Endodermal cell (in vitro differentiated cells): ENCODE results near the gene SORCS2. TPM values are rescaled to one million over a fixed set of nuclear protein-coding genes. Genes with fewer than 3 reads are reported as not detected.

ENCODE experiments used
- DNase-seq: peaks from one replicate; pipeline ENCODE4 v3.0.0-alpha.2; 2017
- H3K27ac ChIP-seq: 2 replicates; pipeline ENCODE4 v1.5.1; 2013; ENCODE audit warnings: mild to moderate bottlenecking, low read depth, low read length, moderate library complexity
- H3K27me3 ChIP-seq: 2 replicates; pipeline ENCODE4 v1.6.1; 2013; ENCODE audit warnings: mild to moderate bottlenecking, low read length, moderate library complexity; ENCODE audit not compliant: insufficient read depth, control insufficient read depth, poor library complexity, severe bottlenecking
- H3K36me3 ChIP-seq: 2 replicates; pipeline ENCODE4 v1.7.0; 2013; ENCODE audit warnings: mild to moderate bottlenecking, low read length, moderate library complexity; ENCODE audit not compliant: control insufficient read depth, insufficient read depth
- H3K4me1 ChIP-seq: one replicate; pipeline ENCODE4 v1.7.0; 2013; ENCODE audit warnings: low read length; ENCODE audit not compliant: control insufficient read depth, insufficient read depth
- H3K4me3 ChIP-seq: 2 replicates; pipeline ENCODE4 v1.5.1; 2013; ENCODE audit warnings: mild to moderate bottlenecking, low read length, moderate library complexity
- H3K9ac ChIP-seq: 2 replicates; pipeline ENCODE4 v1.6.1; 2013; ENCODE audit warnings: mild to moderate bottlenecking, low read length, moderate library complexity; ENCODE audit not compliant: poor library complexity, severe bottlenecking; ENCODE audit errors: extremely low read depth
- H3K9me3 ChIP-seq: 2 replicates; pipeline ENCODE4 v1.6.1; 2013; ENCODE audit warnings: mild to moderate bottlenecking, low read length, moderate library complexity; ENCODE audit not compliant: control insufficient read depth
- H3K27ac Mint-ChIP-seq: 2 replicates; pipeline ENCODE4 v1.8.0; 2020; ENCODE audit warnings: mixed read lengths
- H3K27me3 Mint-ChIP-seq: 2 replicates; pipeline ENCODE4 v1.8.0; 2021; ENCODE audit warnings: mild to moderate bottlenecking, mixed read lengths; ENCODE audit not compliant: insufficient read depth
- H3K36me3 Mint-ChIP-seq: 2 replicates; pipeline ENCODE4 v1.8.0; 2020; ENCODE audit warnings: low read depth, mixed read lengths
- H3K4me1 Mint-ChIP-seq: 2 replicates; pipeline ENCODE4 v1.8.0; 2020; ENCODE audit warnings: mixed read lengths
- H3K4me3 Mint-ChIP-seq: 2 replicates; pipeline ENCODE4 v1.8.0; 2020; ENCODE audit warnings: mild to moderate bottlenecking, moderate library complexity, mixed read lengths
- H3K9me3 Mint-ChIP-seq: 2 replicates; pipeline ENCODE4 v1.8.0; 2020; ENCODE audit warnings: mild to moderate bottlenecking, mixed read lengths
- CTCF ChIP-seq: fragments of 200-600 bp; sonication (generic); conservative IDR thresholded peaks from 2 replicates; pipeline ENCODE4 v1.5.0; 2021; ENCODE audit warnings: antibody characterized with exemption, mild to moderate bottlenecking
- WGBS, 2 experiments: methylation state at CpG; one replicate each; pipeline versions ENCODE4 v1.1.5 to v1.1.7; 2013; ENCODE audit warnings: missing lambda C conversion rate in 2 of 2, mixed read lengths in 1 of 2; ENCODE audit not compliant: insufficient coverage in 1 of 2, insufficient read length in 1 of 2; 5-methylcytosine and 5-hydroxymethylcytosine counted together
- total RNA-seq, 2 donors: library from RNA; stranded (reverse); fragmentation: NEBNext Ultra II Directional in 1 of 2; extraction: Animal tissue kit (Norgen Biotek cat#: 25700) in 1 of 2; gene quantifications; 2 replicates in 1 of 2; 3 replicates in 1 of 2; pipeline ENCODE4 v1.2.1, GENCODE V29; 2021

The SORCS2 gene
- total RNA-seq, 2 donors from 2014 or later, result 1.4 to 1.9 TPM

GRCh38 chr4:7256984-7257810 is 64.9 kb downstream of the SORCS2 start:
- Histone ChIP-seq H3K27me3 (no peaks in the 10 kb centered on the region), H3K9me3 (no peaks in the 10 kb centered on the region), H3K27ac (no peak overlapping the region), H3K4me1 (no peaks in the 10 kb centered on the region), H3K36me3 (no peaks in the 10 kb centered on the region), H3K9ac (no peak overlapping the region), H3K4me3 (no peak overlapping the region)
- Mint-ChIP-seq H3K27ac (no peak overlapping the region), H3K9me3 (no peaks in the 10 kb centered on the region), H3K4me1 (no peaks in the 10 kb centered on the region), H3K4me3 (no peak overlapping the region), H3K36me3 (no peaks in the 10 kb centered on the region), H3K27me3 (no peaks in the 10 kb centered on the region)
- no peak for TF ChIP-seq CTCF
- 88 to 90% methylated on average over 13 to 17 of the region's 17 CpGs for WGBS, 2 experiments
- no peak for DNase-seq

DNA sequence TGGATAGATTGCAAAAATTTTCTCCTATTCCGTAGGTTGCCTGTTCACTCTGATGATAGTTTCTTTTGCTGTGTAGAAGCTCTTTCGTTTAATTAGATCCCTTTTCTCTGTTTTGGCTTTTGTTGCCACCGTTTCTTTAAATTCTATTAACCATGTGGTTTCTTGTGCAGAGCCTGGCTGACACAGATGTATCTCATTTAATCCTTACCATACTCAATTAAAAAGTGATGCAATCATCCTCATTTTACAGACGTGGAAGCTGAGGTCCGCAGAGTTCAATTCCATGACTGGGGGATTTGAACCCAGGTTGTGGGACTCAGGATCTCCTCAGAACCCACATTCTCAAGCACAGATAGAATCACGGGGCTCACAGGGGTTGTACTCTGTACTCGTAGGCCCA is 66.7 kb downstream of the SORCS2 start:
- H3K9ac ChIP-seq, result no peak overlapping the region
- no peaks in the 10 kb centered on the region for H3K36me3 ChIP-seq
- no peaks in the 10 kb centered on the region for H3K9me3 ChIP-seq
- Mint-ChIP-seq H3K27ac (no peak overlapping the region), H3K4me1 (no peaks in the 10 kb centered on the region), H3K4me3 (no peak overlapping the region), H3K9me3 (no peaks in the 10 kb centered on the region), H3K27me3 (no peaks in the 10 kb centered on the region), H3K36me3 (no peaks in the 10 kb centered on the region)
- 90 to 96% methylated on average over 4 to 7 of the region's 7 CpGs for WGBS, 2 experiments
- H3K4me1 ChIP-seq, result no peaks in the 10 kb centered on the region
- no peak for TF ChIP-seq CTCF
- no peak overlapping the region for H3K27ac ChIP-seq
- DNase-seq, result no peak
- no peak overlapping the region for H3K4me3 ChIP-seq
- H3K27me3 ChIP-seq, result no peaks in the 10 kb centered on the region

DNA sequence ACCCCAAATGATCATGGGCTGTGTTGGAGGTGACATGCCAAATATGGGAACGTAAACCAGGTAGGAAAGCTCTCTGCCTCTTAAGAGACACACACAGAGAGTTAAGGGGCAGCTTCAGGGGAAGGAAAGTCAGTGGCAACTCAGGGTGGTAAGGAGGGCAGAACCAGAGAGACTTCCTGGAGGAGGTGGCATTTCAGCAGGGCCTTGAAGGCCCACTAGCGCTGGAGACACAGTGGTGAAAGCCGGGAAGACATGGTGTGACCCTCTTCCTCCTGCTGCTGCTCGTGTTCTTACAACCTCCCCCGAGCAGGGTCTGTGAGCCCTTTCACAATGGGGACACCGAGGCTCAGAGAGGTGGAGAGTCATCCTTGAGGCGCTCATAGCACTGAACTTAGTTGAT is 68.2 kb downstream of the SORCS2 start:
- no peaks in the 10 kb centered on the region for H3K9me3 Mint-ChIP-seq

More for the DNA sequence above, 68.2 kb downstream of the SORCS2 start:
- H3K36me3 ChIP-seq, result no peaks in the 10 kb centered on the region
- no peak overlapping the region for H3K9ac ChIP-seq
- no peaks in the 10 kb centered on the region for H3K9me3 ChIP-seq
- no peak overlapping the region for H3K27ac ChIP-seq
- 88 to 97% methylated on average over 6 to 7 of the region's 7 CpGs for WGBS, 2 experiments
- H3K27me3 ChIP-seq, result no peaks in the 10 kb centered on the region
- no peak for DNase-seq
- no peak for TF ChIP-seq CTCF
- no peaks in the 10 kb centered on the region for H3K4me1 Mint-ChIP-seq
- H3K27ac Mint-ChIP-seq, result no peak overlapping the region
- H3K36me3 Mint-ChIP-seq, result no peaks in the 10 kb centered on the region
- H3K27me3 Mint-ChIP-seq, result no peaks in the 10 kb centered on the region
- no peak overlapping the region for H3K4me3 Mint-ChIP-seq
- H3K4me3 ChIP-seq, result no peak overlapping the region
- H3K4me1 ChIP-seq, result no peaks in the 10 kb centered on the region
